Right atrium auricular region (tissue), 2 donors: ENCODE results near the gene ZNF732. TPM values are rescaled to one million over a fixed set of nuclear protein-coding genes. Genes with fewer than 3 reads are reported as not detected.
"Not testable (repeated sequence)": the region's sequence is repeated elsewhere in the genome, so short reads cannot be mapped to it uniquely, and the experiment has no call there.

Source experiments
- DNase-seq: peaks from one replicate; pipeline ENCODE4 v3.0.0-alpha.2; 2019; ENCODE audit warnings: low spot score
- H3K27ac ChIP-seq, 2 donors: fragments of 200-600 bp; sonication (generic); 1 replicate in 1 of 2; 2 replicates in 1 of 2; pipeline ENCODE4 v1.5.1; 2016 to 2019
- H3K27me3 ChIP-seq, 2 donors: fragments of 200-600 bp; sonication (generic); one replicate each; pipeline versions ENCODE4 v1.5.1 to v1.6.0; 2017 to 2019
- H3K36me3 ChIP-seq: fragments of 200-600 bp; sonication (generic); one replicate; pipeline ENCODE4 v1.5.1; 2016
- H3K4me1 ChIP-seq, 2 donors: fragments of 200-600 bp; sonication (generic); one replicate each; pipeline versions ENCODE4 v1.5.1 to v1.6.0; 2017 to 2019
- H3K4me3 ChIP-seq, 2 donors: fragments of 200-600 bp; sonication (generic); 1 replicate in 1 of 2; 2 replicates in 1 of 2; pipeline ENCODE4 v1.5.1; 2017 to 2019; ENCODE audit warnings: mild to moderate bottlenecking in 1 of 2, moderate library complexity in 1 of 2
- H3K9me3 ChIP-seq, 2 donors: fragments of 200-600 bp; sonication (generic); one replicate each; pipeline ENCODE4 v1.5.1; 2019
- total RNA-seq, 2 donors: library from RNA; depleted of rRNA; stranded (reverse); fragments of >200 nt; gene quantifications; one replicate each; pipeline ENCODE4 v1.1.0, GENCODE V29; 2016
- TF ChIP-seq, protein P1 (sequence below), 2 donors: fragments of 200-600 bp; sonication (generic); IDR thresholded peaks; one replicate each; pipeline ENCODE4 v1.5.1; 2019; ENCODE audit warnings: antibody characterized with exemption in 2 of 2

The ZNF732 gene
- total RNA-seq, 2 donors from 2014 or later, result not detected

DNA sequence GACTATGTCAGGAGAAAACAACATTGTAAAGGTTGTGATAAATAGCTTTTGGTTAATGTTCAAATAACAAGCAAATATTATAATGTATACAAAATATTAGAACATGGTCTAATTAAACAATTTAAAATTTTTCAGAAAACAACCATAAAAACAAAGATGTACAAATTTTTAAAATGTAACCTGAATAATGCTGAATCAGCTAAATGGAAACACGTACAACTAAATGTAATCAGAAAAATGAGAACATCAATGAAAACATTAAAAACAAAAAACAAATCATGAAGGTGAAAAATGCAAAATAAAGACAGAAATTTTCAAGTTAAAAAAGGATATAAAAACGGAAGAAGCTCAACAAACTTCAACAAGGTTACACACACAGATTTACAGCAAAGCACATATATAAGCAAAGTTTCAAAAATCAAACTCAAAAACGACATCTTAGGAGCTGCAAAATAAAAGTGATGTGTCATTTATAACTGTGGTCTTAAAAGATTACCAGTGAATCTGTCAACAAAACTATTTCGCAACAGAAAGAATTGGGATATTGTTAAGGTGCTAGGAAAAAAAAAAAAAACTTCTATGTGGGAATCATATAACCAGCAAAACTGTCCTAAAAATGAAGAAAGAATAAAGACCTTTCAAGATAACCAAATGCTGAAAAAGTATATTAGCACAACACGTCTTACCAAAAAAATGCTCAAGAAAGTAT, 31.8 kb downstream of the ZNF732 start:
- Histone ChIP-seq H3K27ac (no peak overlapping the region), H3K9me3 (peaks cover 25 to 99% of the 10 kb centered on the region in 2 donors), H3K4me3 (no peak overlapping the region), H3K27me3 (no peaks in the 10 kb centered on the region), H3K36me3 (peaks cover 8% of the 10 kb centered on the region), H3K4me1 (no peaks in the 10 kb centered on the region)
- DNase-seq, result no peak
- TF ChIP-seq, protein P1, sequence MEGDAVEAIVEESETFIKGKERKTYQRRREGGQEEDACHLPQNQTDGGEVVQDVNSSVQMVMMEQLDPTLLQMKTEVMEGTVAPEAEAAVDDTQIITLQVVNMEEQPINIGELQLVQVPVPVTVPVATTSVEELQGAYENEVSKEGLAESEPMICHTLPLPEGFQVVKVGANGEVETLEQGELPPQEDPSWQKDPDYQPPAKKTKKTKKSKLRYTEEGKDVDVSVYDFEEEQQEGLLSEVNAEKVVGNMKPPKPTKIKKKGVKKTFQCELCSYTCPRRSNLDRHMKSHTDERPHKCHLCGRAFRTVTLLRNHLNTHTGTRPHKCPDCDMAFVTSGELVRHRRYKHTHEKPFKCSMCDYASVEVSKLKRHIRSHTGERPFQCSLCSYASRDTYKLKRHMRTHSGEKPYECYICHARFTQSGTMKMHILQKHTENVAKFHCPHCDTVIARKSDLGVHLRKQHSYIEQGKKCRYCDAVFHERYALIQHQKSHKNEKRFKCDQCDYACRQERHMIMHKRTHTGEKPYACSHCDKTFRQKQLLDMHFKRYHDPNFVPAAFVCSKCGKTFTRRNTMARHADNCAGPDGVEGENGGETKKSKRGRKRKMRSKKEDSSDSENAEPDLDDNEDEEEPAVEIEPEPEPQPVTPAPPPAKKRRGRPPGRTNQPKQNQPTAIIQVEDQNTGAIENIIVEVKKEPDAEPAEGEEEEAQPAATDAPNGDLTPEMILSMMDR (IDR thresholded peaks at IDR 0.05), result no peak

DNA sequence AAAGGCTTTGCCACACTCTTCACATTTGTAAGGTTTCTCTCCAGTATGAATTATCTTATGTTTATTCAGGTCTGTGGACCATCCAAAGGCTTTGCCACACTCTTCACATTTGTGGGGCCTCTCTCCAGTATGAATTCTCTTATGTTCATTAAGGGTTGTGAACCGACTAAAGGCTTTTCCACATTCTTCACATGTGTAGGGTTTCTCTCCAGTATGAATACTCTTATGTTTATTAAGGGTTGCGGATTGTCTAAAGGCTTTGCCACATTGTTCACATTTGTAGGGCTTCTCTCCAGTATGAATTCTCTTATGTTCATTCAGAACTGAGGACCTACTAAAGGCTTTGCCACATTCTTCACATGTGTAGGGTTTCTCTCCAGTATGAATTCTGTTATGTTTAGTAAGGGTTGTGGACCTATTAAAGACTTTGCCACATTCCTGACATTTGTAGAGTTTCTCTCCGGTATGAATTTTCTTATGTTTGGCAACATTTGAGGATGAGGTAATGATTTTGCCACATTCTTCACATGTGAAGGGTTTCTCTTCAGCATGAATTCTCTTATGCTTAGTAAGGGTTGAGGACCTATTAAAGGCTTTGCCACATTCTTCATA, 33.7 kb downstream of the ZNF732 start:
- TF ChIP-seq, protein P1 (IDR thresholded peaks at IDR 0.05), result no peak
- H3K36me3 ChIP-seq, result peaks cover 8% of the 10 kb centered on the region
- H3K9me3 ChIP-seq, result peaks cover 38 to 100% of the 10 kb centered on the region in 2 donors
- DNase-seq, result no peak
- H3K4me3 ChIP-seq, result no peak overlapping the region
- no peaks in the 10 kb centered on the region for H3K27me3 ChIP-seq
- no peak overlapping the region for H3K27ac ChIP-seq
- H3K4me1 ChIP-seq, result no peaks in the 10 kb centered on the region

- not testable (repeated sequence) for H3K27ac ChIP-seq, DNase-seq, H3K4me1 ChIP-seq, H3K36me3 ChIP-seq, H3K4me3 ChIP-seq, H3K27me3 ChIP-seq
- peaks cover 20 to 100% of the 10 kb centered on the region in 2 donors for H3K9me3 ChIP-seq
Observed at GRCh38 chr4:259240-259639, 46.0 kb downstream of the ZNF732 start.

DNA sequence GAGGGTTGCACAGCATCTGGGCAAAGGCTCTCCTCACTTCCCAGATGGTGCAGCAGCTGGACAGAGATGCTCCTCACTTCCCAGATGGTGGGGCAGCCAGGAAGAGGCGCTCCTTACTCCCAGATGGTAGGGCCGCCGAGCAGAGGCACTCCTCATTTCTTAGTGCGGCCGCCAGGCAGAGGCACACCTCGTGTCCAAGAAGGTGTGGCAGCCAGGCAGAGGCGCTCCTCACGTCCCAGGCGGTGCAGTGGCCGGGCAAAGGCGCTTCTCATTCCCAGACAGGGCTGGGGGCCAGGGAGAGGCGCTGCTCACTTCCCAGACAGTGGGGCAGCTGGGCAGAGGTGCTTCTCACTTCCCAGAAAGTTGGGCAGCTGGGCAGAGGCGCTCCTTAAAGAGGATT, 48.8 kb downstream of the ZNF732 start:
- no peak for DNase-seq
- H3K4me1 ChIP-seq, result no peaks in the 10 kb centered on the region
- H3K4me3 ChIP-seq, result no peak overlapping the region
- no peaks in the 10 kb centered on the region for H3K36me3 ChIP-seq
- H3K9me3 ChIP-seq, result peaks cover 29 to 100% of the 10 kb centered on the region in 2 donors
- no peak overlapping the region for H3K27ac ChIP-seq
- TF ChIP-seq, protein P1 (IDR thresholded peaks at IDR 0.05), result no peak
- no peaks in the 10 kb centered on the region for H3K27me3 ChIP-seq

GRCh38 chr4:253936-254756, 51.1 kb downstream of the ZNF732 start:
- DNase-seq, result no peak
- Histone ChIP-seq H3K27ac (no peak overlapping the region), H3K9me3 (peaks cover 29 to 100% of the 10 kb centered on the region in 2 donors), H3K4me3 (no peak overlapping the region), H3K27me3 (no peaks in the 10 kb centered on the region), H3K4me1 (no peaks in the 10 kb centered on the region), H3K36me3 (no peaks in the 10 kb centered on the region)
- TF ChIP-seq, protein P1 (IDR thresholded peaks at IDR 0.05), result no peak

GRCh38 chr4:252065-252601, 53.1 kb downstream of the ZNF732 start:
- peaks cover 29 to 98% of the 10 kb centered on the region in 2 donors for H3K9me3 ChIP-seq

More at GRCh38 chr4:252065-252601, 53.1 kb downstream of the ZNF732 start:
- TF ChIP-seq, protein P1 (IDR thresholded peaks at IDR 0.05), result no peak
- DNase-seq, result no peak
- Histone ChIP-seq H3K4me3 (no peak overlapping the region), H3K27ac (no peak overlapping the region), H3K36me3 (no peaks in the 10 kb centered on the region), H3K4me1 (no peaks in the 10 kb centered on the region), H3K27me3 (no peaks in the 10 kb centered on the region)
